ENCODE results near the gene TMEM88. TPM values are rescaled to one million over a fixed set of nuclear protein-coding genes. Genes with fewer than 3 reads are reported as not detected.

The TMEM88 gene
- total RNA-seq, 1 experiment from 2014 or later = 2.8 TPM

DNA sequence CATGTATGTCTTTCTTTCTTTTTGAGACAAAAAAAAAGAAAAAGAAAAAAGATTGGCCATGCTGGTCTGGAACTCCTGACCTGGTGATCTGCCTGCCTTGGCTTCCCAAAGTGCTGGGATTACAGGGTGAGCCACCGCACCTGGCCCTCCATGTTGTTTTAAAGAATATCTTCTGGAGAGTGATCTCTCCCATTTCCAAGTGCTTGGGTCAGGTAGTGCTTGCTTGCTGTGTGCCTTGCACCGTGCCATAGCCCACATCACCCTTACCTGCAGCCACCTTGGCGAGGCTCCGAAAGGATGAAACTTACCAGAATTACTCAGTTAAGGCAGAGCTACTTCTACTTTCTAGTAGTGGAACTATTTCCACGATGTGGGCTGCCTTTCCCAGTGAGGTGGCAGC, 39.9 kb upstream of the TMEM88 start:
- intact Hi-C loops (cut with micrococcal nuclease) = no loop called here
- CTCF ChIA-PET = no interaction called here
- RAD21 ChIA-PET (ENCODE audit: low non-redundant PET in 1 of 2, low total read pairs in 2 of 2, uncharacterized antibody in 2 of 2, unreplicated experiment in 2 of 2) = no interaction called here
- Histone ChIP-seq H3K4me3 (replicated peaks in 1 of 2; ENCODE audit: low read depth in 1 of 2, low read length in 2 of 2) (no peak overlapping the region), H3K9me3 (ENCODE audit: control insufficient read depth in 1 of 2, insufficient read depth in 1 of 2, low read depth in 1 of 2, low read length in 2 of 2) (no peaks in the 10 kb centered on the region), H3K79me2 (ENCODE audit: insufficient read depth, low read length) (no peaks in the 10 kb centered on the region), H3K9me2 (ENCODE audit: insufficient read depth) (no peaks in the 10 kb centered on the region), H3K4me2 (ENCODE audit: low read length) (no peak overlapping the region), H4K20me1 (ENCODE audit: insufficient read depth) (no peaks in the 10 kb centered on the region), H3K4me1 (ENCODE audit: control insufficient read depth in 1 of 2, insufficient read depth in 2 of 2, low read length in 2 of 2) (peaks cover 0 to 2% of the 10 kb centered on the region in 2 experiments; a peak in 3 of 4 replicates), H3K27ac (ENCODE audit: low read depth, low read length) (no peak overlapping the region), H3K27me3 (ENCODE audit: insufficient read depth, low read length) (no peaks in the 10 kb centered on the region), H3K9ac (ENCODE audit: low read length) (no peak overlapping the region), H2AFZ (ENCODE audit: low read depth, low read length, poor library complexity, severe bottlenecking) (no peak overlapping the region), H3K36me3 (ENCODE audit: control insufficient read depth in 1 of 2, insufficient read depth in 2 of 2, low read length in 2 of 2) (no peaks in the 10 kb centered on the region)
- POLR2A ChIA-PET = no interaction called here
- BruUV-seq (replicated peaks) = no TSS peak
- TF ChIP-seq RAD21 (IDR thresholded peaks at IDR 0.05; ENCODE audit: low read depth) = no peak
- no peak for TF ChIP-seq SP1 (IDR thresholded peaks at IDR 0.05; ENCODE audit: low read depth)
- no peak for TF ChIP-seq CBX3 (IDR thresholded peaks at IDR 0.05; ENCODE audit: low read depth)
- TF ChIP-seq, protein P1, sequence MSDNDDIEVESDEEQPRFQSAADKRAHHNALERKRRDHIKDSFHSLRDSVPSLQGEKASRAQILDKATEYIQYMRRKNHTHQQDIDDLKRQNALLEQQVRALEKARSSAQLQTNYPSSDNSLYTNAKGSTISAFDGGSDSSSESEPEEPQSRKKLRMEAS (IDR thresholded peaks at IDR 0.05) = no peak
- no peak for TF ChIP-seq SIN3A (IDR thresholded peaks at IDR 0.05; ENCODE audit: low read depth)
- TF ChIP-seq EGR1 (IDR thresholded peaks at IDR 0.05; ENCODE audit: low read depth) = no peak
- TF ChIP-seq POLR2AphosphoS5 (IDR thresholded peaks at IDR 0.05; ENCODE audit: low read depth, low read length) = no peak
- no peak for TF ChIP-seq POLR2A (IDR thresholded peaks at IDR 0.05; ENCODE audit: borderline replicate concordance, extremely low read depth, insufficient read depth, insufficient read length)
- no peak for ATAC-seq
- no peak for DNase-seq (ENCODE audit: low read depth, low spot score)

DNA sequence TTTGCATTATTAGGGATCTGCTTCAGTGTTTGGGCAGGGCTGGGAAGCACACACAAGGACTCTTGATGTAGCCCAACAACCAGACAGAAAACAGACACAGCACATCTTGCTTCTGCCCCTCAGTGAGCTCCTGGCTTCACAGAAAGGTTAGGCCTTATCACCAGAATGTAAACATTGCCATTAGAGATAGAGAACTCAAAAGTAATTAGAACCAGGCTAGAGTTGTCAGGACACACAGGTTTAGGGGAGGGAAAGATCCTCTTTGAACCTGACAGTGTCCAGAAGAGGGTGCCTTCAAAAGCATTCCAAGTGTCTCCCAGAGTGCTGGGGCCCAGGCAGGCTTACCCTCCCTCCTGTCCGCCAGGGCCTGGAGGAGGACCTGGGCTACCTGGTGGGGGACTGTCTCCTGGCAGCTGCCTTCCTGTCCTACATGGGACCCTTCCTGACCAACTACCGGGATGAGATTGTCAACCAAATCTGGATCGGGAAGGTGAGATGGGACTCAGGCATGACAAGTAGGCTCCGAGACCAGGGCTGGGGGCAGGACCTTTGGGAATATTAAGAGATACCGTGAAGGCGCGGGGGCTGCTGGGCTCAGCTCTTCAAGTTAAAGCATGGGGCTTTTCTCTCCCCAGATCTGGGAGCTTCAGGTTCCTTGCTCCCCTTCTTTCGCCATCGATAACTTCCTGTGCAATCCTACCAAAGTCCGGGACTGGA, 37.8 kb upstream of the TMEM88 start:
- Histone ChIP-seq H3K4me1 (ENCODE audit: control insufficient read depth in 1 of 2, insufficient read depth in 2 of 2, low read length in 2 of 2) (no peaks in the 10 kb centered on the region), H3K36me3 (ENCODE audit: control insufficient read depth in 1 of 2, insufficient read depth in 2 of 2, low read length in 2 of 2) (no peaks in the 10 kb centered on the region), H3K9me3 (ENCODE audit: control insufficient read depth in 1 of 2, insufficient read depth in 1 of 2, low read depth in 1 of 2, low read length in 2 of 2) (no peaks in the 10 kb centered on the region), H3K27me3 (ENCODE audit: insufficient read depth, low read length) (no peaks in the 10 kb centered on the region), H3K4me3 (replicated peaks in 1 of 2; ENCODE audit: low read depth in 1 of 2, low read length in 2 of 2) (no peak overlapping the region), H3K9ac (ENCODE audit: low read length) (no peak overlapping the region), H3K4me2 (ENCODE audit: low read length) (no peak overlapping the region), H4K20me1 (ENCODE audit: insufficient read depth) (no peaks in the 10 kb centered on the region), H3K9me2 (ENCODE audit: insufficient read depth) (no peaks in the 10 kb centered on the region), H3K79me2 (ENCODE audit: insufficient read depth, low read length) (no peaks in the 10 kb centered on the region), H3K27ac (ENCODE audit: low read depth, low read length) (no peak overlapping the region), H2AFZ (ENCODE audit: low read depth, low read length, poor library complexity, severe bottlenecking) (no peak overlapping the region)
- CTCF ChIA-PET = interaction anchor here (1.8 kb wide), 1 partner anchor 8 kb away, joined by 9 read pairs; no protein-coding TSS in a partner anchor
- RAD21 ChIA-PET (ENCODE audit: low non-redundant PET in 1 of 2, low total read pairs in 2 of 2, uncharacterized antibody in 2 of 2, unreplicated experiment in 2 of 2) = no interaction called here
- BruUV-seq (replicated peaks) = no TSS peak
- DNase-seq (ENCODE audit: low read depth, low spot score) (no peak), ATAC-seq (no peak)
- POLR2A ChIA-PET = interaction anchor here (0.6 to 1.1 kb wide), 2 partner anchors 28 to 213 kb away, joined by 3 read pairs; no protein-coding TSS in a partner anchor
- intact Hi-C loops (cut with micrococcal nuclease) = no loop called here
- no peak for TF ChIP-seq CBX3 (IDR thresholded peaks at IDR 0.05; ENCODE audit: low read depth)
- TF ChIP-seq, protein P2, sequence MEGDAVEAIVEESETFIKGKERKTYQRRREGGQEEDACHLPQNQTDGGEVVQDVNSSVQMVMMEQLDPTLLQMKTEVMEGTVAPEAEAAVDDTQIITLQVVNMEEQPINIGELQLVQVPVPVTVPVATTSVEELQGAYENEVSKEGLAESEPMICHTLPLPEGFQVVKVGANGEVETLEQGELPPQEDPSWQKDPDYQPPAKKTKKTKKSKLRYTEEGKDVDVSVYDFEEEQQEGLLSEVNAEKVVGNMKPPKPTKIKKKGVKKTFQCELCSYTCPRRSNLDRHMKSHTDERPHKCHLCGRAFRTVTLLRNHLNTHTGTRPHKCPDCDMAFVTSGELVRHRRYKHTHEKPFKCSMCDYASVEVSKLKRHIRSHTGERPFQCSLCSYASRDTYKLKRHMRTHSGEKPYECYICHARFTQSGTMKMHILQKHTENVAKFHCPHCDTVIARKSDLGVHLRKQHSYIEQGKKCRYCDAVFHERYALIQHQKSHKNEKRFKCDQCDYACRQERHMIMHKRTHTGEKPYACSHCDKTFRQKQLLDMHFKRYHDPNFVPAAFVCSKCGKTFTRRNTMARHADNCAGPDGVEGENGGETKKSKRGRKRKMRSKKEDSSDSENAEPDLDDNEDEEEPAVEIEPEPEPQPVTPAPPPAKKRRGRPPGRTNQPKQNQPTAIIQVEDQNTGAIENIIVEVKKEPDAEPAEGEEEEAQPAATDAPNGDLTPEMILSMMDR (IDR thresholded peaks at IDR 0.05 in 2 of 3, conservative IDR thresholded peaks at IDR 0.05 in 1 of 3; ENCODE audit: borderline replicate concordance in 1 of 3, insufficient read depth in 1 of 3, low read depth in 2 of 3, low read length in 2 of 3) = no peak
- TF ChIP-seq, protein P3, sequence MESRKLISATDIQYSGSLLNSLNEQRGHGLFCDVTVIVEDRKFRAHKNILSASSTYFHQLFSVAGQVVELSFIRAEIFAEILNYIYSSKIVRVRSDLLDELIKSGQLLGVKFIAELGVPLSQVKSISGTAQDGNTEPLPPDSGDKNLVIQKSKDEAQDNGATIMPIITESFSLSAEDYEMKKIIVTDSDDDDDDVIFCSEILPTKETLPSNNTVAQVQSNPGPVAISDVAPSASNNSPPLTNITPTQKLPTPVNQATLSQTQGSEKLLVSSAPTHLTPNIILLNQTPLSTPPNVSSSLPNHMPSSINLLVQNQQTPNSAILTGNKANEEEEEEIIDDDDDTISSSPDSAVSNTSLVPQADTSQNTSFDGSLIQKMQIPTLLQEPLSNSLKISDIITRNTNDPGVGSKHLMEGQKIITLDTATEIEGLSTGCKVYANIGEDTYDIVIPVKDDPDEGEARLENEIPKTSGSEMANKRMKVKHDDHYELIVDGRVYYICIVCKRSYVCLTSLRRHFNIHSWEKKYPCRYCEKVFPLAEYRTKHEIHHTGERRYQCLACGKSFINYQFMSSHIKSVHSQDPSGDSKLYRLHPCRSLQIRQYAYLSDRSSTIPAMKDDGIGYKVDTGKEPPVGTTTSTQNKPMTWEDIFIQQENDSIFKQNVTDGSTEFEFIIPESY (IDR thresholded peaks at IDR 0.05; ENCODE audit: extremely low read depth, insufficient replicate concordance, low read length) = no peak
- TF ChIP-seq, protein P4, sequence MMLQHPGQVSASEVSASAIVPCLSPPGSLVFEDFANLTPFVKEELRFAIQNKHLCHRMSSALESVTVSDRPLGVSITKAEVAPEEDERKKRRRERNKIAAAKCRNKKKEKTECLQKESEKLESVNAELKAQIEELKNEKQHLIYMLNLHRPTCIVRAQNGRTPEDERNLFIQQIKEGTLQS (IDR thresholded peaks at IDR 0.05) = no peak
- TF ChIP-seq SIN3A (IDR thresholded peaks at IDR 0.05; ENCODE audit: low read depth) = no peak
- no peak for TF ChIP-seq TCF7L2 (IDR thresholded peaks at IDR 0.05; ENCODE audit: borderline replicate concordance, extremely low read depth, insufficient read depth, insufficient read length)
- TF ChIP-seq JUND (IDR thresholded peaks at IDR 0.05) = no peak
- TF ChIP-seq, protein P1 (IDR thresholded peaks at IDR 0.05) = no peak
- no peak for TF ChIP-seq ZNF274 (IDR thresholded peaks at IDR 0.05; ENCODE audit: low read depth, low read length)
- TF ChIP-seq YY1 (IDR thresholded peaks at IDR 0.05; ENCODE audit: extremely low read depth, insufficient replicate concordance, low read depth, low read length) = no peak

Data from HCT116 (cell line).